CD4-positive, alpha-beta T cell (primary cell): ENCODE measurements around the gene TRRAP. TPM values are rescaled to one million over a fixed set of nuclear protein-coding genes. Genes with fewer than 3 reads are reported as not detected.

Source experiments
- ATAC-seq: fragments of 200-7000 bp; cut with Tn5 transposase; one replicate; pipeline ENCODE4 v1.10.0; 2022; ENCODE audit warnings: mild to moderate bottlenecking; ENCODE audit not compliant: poor library complexity
- CTCF ChIA-PET: fragments of 350-600 bp; sonication (Branson Sonifier 250); formaldehyde crosslinking; loops from one replicate; lab custom pipeline; 2021; ENCODE audit warnings: antibody characterized with exemption, inconsistent platforms; lab: Charles Lee
- POLR2A ChIA-PET: fragments of 350-600 bp; sonication (Branson Sonifier 250); formaldehyde crosslinking; loops from one replicate; lab custom pipeline; 2021; ENCODE audit warnings: antibody characterized with exemption, inconsistent platforms; lab: Charles Lee
- DNase-seq, 14 experiments: peaks; one replicate each; pipeline ENCODE4 v3.0.0-alpha.2; 2013 to 2020; ENCODE audit warnings: mixed read lengths in 2 of 14
- H3K27ac ChIP-seq, 2 donors: one replicate each; pipeline versions ENCODE4 v1.5.1 to v1.7.0; 2013; ENCODE audit warnings: low read length in 2 of 2, low read depth in 1 of 2, mild to moderate bottlenecking in 1 of 2
- H3K27me3 ChIP-seq, 2 experiments: 1 replicate in 1 of 2; 2 replicates in 1 of 2; pipeline versions ENCODE4 v1.6.1 to v1.7.0; 2013; ENCODE audit warnings: low read length in 2 of 2, control low read depth in 1 of 2, mild to moderate bottlenecking in 1 of 2, moderate library complexity in 1 of 2; ENCODE audit not compliant: insufficient read depth in 2 of 2, control insufficient read depth in 1 of 2
- H3K36me3 ChIP-seq: one replicate; pipeline ENCODE4 v1.6.1; 2013; ENCODE audit warnings: low read length, control low read depth; ENCODE audit not compliant: insufficient read depth
- H3K4me1 ChIP-seq: one replicate; pipeline ENCODE4 v1.6.1; 2013; ENCODE audit warnings: low read length, control low read depth; ENCODE audit not compliant: insufficient read depth
- H3K4me3 ChIP-seq: one replicate; pipeline ENCODE4 v1.5.1; 2013; ENCODE audit warnings: mild to moderate bottlenecking, low read length, moderate library complexity
- H3K9me3 ChIP-seq, 2 experiments: 1 replicate in 1 of 2; 2 replicates in 1 of 2; pipeline versions ENCODE4 v1.6.1 to v1.7.0; 2013; ENCODE audit warnings: low read length in 2 of 2, mild to moderate bottlenecking in 2 of 2, control low read depth in 1 of 2, moderate library complexity in 1 of 2; ENCODE audit not compliant: control insufficient read depth in 1 of 2, insufficient read depth in 1 of 2
- H3K27ac Mint-ChIP-seq: one replicate; pipeline ENCODE4 v1.8.0; 2020; ENCODE audit warnings: mixed read lengths
- H3K27me3 Mint-ChIP-seq: one replicate; pipeline ENCODE4 v1.8.0; 2021; ENCODE audit warnings: mixed read lengths
- H3K36me3 Mint-ChIP-seq: one replicate; pipeline ENCODE4 v1.8.0; 2021; ENCODE audit warnings: low read depth, mixed read lengths
- H3K4me1 Mint-ChIP-seq: one replicate; pipeline ENCODE4 v1.8.0; 2021; ENCODE audit warnings: low read depth, mixed read lengths
- H3K4me3 Mint-ChIP-seq: one replicate; pipeline ENCODE4 v1.8.0; 2020; ENCODE audit warnings: mild to moderate bottlenecking, mixed read lengths
- H3K9me3 Mint-ChIP-seq: one replicate; pipeline ENCODE4 v1.8.0; 2020; ENCODE audit warnings: mixed read lengths
- CTCF ChIP-seq: fragments of 200-600 bp; IDR thresholded peaks from one replicate; pipeline ENCODE4 v1.8.0; 2022; ENCODE audit warnings: antibody characterized with exemption, mild to moderate bottlenecking
- intact Hi-C, 2 experiments: fragments of 100-400 bp; cut with DNase I in 1 of 2; cut with micrococcal nuclease in 1 of 2; formaldehyde crosslinking; loops; one replicate each; pipeline versions ENCODE4 v1.15.1 to v1.9.0; 2023 to 2025; cut with DNase I, micrococcal nuclease
- total RNA-seq, 174 experiments: library from RNA in 2 of 174; stranded (reverse) in 2 of 174; gene quantifications; one replicate each; pipeline ENCODE4 v1.2.3 and lab custom pipeline; 2021 to 2026

Gene TRRAP
- total RNA-seq, 2 experiments from 2014 or later, result 47.9 to 48.3 TPM

GRCh38 chr7:98900815-98901214, 22.5 kb downstream of the TRRAP start:
- DNase-seq, result no peak
- Mint-ChIP-seq H3K9me3 (no peaks in the 10 kb centered on the region), H3K27ac (no peak overlapping the region), H3K4me1 (no peaks in the 10 kb centered on the region), H3K27me3 (no peaks in the 10 kb centered on the region), H3K36me3 (peaks cover 96% of the 10 kb centered on the region), H3K4me3 (no peak overlapping the region)
- Histone ChIP-seq H3K4me1 (no peaks in the 10 kb centered on the region), H3K9me3 (no peaks in the 10 kb centered on the region), H3K27me3 (no peaks in the 10 kb centered on the region), H3K4me3 (no peak overlapping the region), H3K36me3 (peaks cover 94% of the 10 kb centered on the region), H3K27ac (no peak overlapping the region)
- intact Hi-C loops, result no loop called here
- ChIA-PET POLR2A (no interaction called here), CTCF (no interaction called here)
- ATAC-seq, result no peak
- TF ChIP-seq CTCF, result no peak

DNA sequence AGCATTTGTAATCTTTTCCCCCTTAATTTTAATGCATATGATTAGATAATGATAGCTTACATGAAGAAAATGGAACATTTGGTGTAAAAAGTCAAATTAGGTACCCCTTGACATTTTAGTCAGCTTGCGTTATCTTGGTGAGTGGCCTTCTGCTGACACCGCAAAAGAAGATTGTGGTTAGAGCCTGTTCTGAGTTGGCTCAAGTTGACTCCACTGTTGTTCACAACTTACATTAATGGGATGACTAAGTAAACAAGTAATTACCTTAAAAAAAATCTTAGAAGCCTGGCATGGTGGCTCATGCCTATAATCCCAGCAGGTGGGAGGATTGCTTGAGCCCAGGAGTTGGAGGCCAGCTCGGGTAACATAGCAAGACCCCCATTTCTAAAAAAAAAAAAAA, 24.2 kb downstream of the TRRAP start:
- Mint-ChIP-seq H3K4me3 (no peak overlapping the region), H3K36me3 (peaks cover 93% of the 10 kb centered on the region), H3K9me3 (no peaks in the 10 kb centered on the region), H3K4me1 (no peaks in the 10 kb centered on the region), H3K27me3 (no peaks in the 10 kb centered on the region), H3K27ac (no peak overlapping the region)
- ATAC-seq, result no peak
- Histone ChIP-seq H3K27me3 (no peaks in the 10 kb centered on the region), H3K36me3 (peaks cover 87% of the 10 kb centered on the region), H3K4me1 (no peaks in the 10 kb centered on the region), H3K9me3 (no peaks in the 10 kb centered on the region), H3K27ac (no peak overlapping the region), H3K4me3 (no peak overlapping the region)
- DNase-seq, result no peak
- TF ChIP-seq CTCF, result no peak
- ChIA-PET CTCF (no interaction called here), POLR2A (no interaction called here)
- intact Hi-C loops, result no loop called here

DNA sequence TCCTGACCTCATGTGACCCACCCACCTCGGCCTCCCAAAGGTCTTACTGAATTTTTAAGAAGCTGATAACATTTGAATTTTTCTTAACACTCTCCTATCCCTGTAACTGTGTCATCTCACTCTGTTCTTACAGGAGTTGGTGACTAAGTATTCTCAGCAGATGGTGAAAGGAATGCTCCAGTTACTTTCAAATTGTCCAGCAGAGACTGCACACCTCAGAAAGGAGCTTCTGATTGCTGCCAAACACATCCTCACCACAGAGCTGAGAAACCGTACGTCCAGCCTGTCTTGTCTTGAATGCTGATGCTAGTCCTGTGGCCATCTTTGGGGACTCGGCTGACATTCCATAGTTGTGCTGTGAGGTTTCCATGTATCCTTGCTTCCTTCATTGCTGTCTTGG, 24.9 kb downstream of the TRRAP start:
- CTCF ChIA-PET, result no interaction called here
- POLR2A ChIA-PET, result no interaction called here
- no peak overlapping the region for H3K27ac Mint-ChIP-seq

More for the DNA sequence above, 24.9 kb downstream of the TRRAP start:
- DNase-seq (no peak), ATAC-seq (no peak)
- H3K36me3 ChIP-seq, result peaks cover 86% of the 10 kb centered on the region
- H3K4me3 ChIP-seq, result no peak overlapping the region
- no peaks in the 10 kb centered on the region for H3K9me3 ChIP-seq
- Mint-ChIP-seq H3K36me3 (peaks cover 93% of the 10 kb centered on the region), H3K27me3 (no peaks in the 10 kb centered on the region), H3K4me3 (no peak overlapping the region), H3K9me3 (no peaks in the 10 kb centered on the region), H3K4me1 (no peaks in the 10 kb centered on the region)
- H3K27me3 ChIP-seq, result no peaks in the 10 kb centered on the region
- intact Hi-C loops, result no loop called here
- H3K27ac ChIP-seq, result no peak overlapping the region
- H3K4me1 ChIP-seq, result no peaks in the 10 kb centered on the region
- no peak for TF ChIP-seq CTCF
